GM13977 (cell line): ENCODE measurements around the gene MUC5B.

Experiments
- DNase-seq: peaks from one replicate; pipeline ENCODE4 v3.0.0; 2012; ENCODE audit warnings: low spot score
- CTCF ChIP-seq: IDR thresholded peaks from 2 replicates; pipeline ENCODE4 v1.5.1; 2012; ENCODE audit warnings: mild to moderate bottlenecking, control low read depth; ENCODE audit not compliant: insufficient read depth; ENCODE audit errors: extremely low read depth, missing control alignments
- in situ Hi-C: fragments of 300-500 bp; cut with MboI; formaldehyde crosslinking; loops from one replicate; pipeline ENCODE4 v1.12.0; 2022; ENCODE audit warnings: low sequenced_read_pairs, low pct_unique_long_range_greater_than_20kb, mixed read lengths, inconsistent platforms; ENCODE audit not compliant: unreplicated experiment

Gene MUC5B

GRCh38 chr11:1267441-1268100 lies 44.7 kb downstream of the MUC5B start:
- TF ChIP-seq CTCF: no peak
- DNase-seq: no peak
- in situ Hi-C loops: no loop called here

GRCh38 chr11:1269957-1270356 lies 47.1 kb downstream of the MUC5B start:
- TF ChIP-seq CTCF: no peak
- in situ Hi-C loops: no loop called here
- DNase-seq: no peak

- in situ Hi-C loops: no loop called here
- no peak for TF ChIP-seq CTCF
- no peak for DNase-seq
Measured at GRCh38 chr11:1270476-1270875, 47.6 kb downstream of the MUC5B start.

GRCh38 chr11:1271002-1271401 lies 48.1 kb downstream of the MUC5B start:
- no peak for TF ChIP-seq CTCF
- no peak for DNase-seq
- in situ Hi-C loops: no loop called here

GRCh38 chr11:1271406-1271805 lies 48.5 kb downstream of the MUC5B start:
- DNase-seq: no peak
- in situ Hi-C loops: no loop called here
- TF ChIP-seq CTCF: no peak

- no peak for DNase-seq
- TF ChIP-seq CTCF: no peak
- in situ Hi-C loops: no loop called here
Measured at GRCh38 chr11:1271927-1272326, 49.1 kb downstream of the MUC5B start.
